Tongue (tissue), 2 donors: ENCODE data around the gene RAB8A. TPM values are rescaled to one million over a fixed set of nuclear protein-coding genes. Genes with fewer than 3 reads are reported as not detected.
"Not testable (repeated sequence)": the region's sequence is repeated elsewhere in the genome, so short reads cannot be mapped to it uniquely, and the experiment has no call there.

Experiments used
- DNase-seq: peaks from one replicate; pipeline ENCODE4 v3.0.0-alpha.2; 2015
- total RNA-seq: library from RNA; depleted of rRNA; stranded (reverse); fragments of >200 nt; gene quantifications from one replicate; pipeline ENCODE4 v1.2.3, GENCODE V29; 2014

RAB8A gene
- total RNA-seq, 1 donor from 2014 or later, result 36.4 TPM

GRCh38 chr19:16078759-16079707 is 32.7 kb upstream of the RAB8A start:
- DNase-seq, result peak; percentile 96

DNA sequence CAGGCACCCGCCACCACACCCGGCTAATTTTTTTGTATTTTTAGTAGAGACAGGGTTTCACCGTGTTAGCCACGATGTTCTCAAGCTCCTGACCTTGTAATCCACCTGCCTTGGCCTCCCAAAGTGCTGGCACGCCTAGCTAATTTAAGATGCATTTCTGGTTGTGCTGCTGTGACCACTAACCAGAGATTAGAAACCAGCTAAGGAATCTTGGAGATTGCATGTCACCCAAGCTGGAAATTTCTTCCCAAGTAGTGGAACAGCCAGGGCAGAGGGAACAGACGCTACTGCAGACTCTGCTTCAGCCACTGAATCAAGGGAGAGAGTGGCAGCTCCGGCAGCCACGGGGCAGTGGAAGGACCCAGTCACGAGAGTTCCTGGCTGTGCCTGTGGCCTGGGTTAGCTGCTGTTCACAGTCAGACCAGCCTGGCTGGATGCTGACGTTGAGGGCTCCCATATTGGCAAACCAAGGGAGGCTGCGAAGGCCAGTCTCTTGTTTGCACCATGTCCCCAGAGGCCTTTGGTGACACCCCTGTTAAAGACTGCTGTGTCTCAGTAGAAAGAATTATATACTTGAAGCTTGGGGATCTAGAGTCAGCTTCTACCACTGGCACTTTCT is 27.5 kb upstream of the RAB8A start:
- DNase-seq, result no peak

DNA sequence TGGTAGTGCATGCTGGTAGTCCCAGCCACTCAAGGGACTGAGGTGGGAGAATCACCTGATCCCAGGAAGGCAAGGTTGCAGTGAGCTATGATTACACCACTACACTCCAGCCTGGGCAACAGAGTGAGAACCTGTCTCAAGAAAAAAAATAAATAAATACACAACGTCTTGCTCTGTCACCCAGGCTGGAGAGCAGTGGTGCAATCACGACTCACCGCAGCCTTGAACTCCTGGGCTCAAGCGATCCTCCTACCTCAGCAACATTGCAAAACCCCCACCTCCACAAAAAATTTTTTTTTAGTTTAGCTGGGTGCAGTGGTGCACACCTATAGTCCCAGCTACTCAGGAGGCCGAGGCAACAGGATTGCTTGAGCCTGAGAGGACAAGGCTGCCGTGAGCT is 26.6 kb upstream of the RAB8A start:
- DNase-seq, result no peak

DNA sequence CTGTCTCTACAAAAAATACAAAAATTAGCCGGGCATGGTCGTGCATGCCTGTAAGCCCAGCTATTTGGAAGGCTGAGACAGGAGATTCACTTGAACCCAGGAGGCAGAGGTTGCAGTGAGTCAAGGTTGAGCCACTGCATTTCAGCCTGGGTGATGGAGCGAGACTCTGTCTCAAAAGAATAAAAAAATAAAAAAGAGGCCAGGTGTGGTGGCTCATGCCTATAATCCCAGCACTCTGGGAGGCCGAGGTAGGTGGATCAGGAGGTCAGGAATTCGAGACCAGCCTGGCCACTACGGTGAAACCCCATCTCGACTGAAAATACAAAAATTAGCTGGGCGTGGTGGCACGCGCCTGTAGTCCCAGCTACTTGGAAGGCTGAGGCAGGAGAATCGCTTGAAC is 24.3 kb upstream of the RAB8A start:
- DNase-seq, result not testable (repeated sequence)

GRCh38 chr19:16087940-16088339 is 23.7 kb upstream of the RAB8A start:
- DNase-seq, result no peak

DNA sequence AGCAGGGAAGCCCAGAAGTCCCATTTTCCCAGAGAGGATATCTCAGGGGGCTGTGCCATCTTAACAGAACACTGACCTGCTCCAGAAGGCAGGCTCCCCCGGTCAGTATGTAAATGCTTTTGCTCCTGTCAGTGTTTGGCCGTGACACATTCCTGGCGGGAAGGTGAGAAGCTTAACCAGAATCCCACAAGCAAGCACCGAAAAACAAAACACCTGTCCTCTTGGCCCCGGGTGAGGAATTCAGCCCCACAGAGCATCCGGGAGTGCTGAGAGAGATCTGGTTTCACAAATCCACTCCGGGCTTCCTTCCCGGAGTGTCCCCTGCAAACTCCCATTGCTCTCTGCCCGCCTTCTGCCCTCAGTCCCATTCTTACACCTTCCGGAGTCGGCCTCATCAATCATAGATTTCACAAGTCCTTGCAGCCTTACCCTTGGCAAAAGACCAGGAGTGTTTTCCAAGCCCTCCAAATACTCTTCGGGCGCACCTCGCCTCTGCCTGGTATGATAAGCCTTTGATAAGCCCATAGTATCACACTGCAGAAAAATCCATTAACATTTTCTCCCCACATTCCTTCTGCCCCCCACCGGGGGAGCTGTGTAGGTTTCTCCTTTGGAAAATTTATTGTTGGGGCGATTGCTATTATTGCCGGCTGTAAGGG is 23.2 kb upstream of the RAB8A start:
- peak; percentile 44 for DNase-seq

DNA sequence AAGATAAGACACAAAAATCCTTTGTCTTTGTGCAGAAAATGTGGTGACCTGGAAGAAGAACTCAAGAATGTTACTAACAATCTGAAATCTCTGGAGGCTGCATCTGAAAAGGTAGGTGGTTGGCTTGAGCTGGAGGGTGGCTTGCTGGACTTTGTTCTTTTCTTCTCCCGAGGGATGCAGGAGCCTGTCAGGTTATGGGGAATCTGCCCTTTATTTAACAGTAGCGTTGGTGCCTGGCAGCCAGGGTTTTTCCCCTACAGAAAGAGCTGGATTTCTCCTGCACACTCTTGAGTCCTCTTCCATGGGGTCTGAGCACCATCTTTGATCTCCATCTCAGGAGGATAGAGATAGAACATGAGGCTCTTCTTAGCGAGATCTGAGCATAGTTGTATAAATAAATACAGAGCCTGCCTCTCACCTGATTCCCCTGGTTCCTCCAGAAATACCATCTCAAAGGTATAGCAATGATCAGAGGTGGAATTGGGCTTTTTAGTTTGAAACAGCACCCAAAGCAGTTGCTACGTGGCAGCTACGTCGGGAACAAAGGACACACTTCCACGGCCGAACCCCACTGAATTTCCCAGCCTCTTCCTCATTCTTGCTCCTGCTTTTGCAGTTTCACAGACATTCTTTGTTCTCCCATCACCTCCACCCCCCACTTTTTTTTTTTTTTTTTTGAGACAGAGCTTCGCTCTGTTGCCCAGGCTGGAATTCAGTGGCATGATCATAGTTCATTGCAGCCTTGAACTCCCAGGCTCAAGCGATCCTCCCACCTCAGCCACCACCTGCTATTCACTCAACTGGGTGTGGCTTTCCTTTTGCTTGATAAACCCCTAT is 22.5 kb upstream of the RAB8A start:
- no peak for DNase-seq

- no peak for DNase-seq
These were observed 19.9 kb upstream of the RAB8A start for GRCh38 chr19:16091546-16092475.

- no peak for DNase-seq
These were observed 17.2 kb upstream of the RAB8A start for GRCh38 chr19:16094360-16095070.

GRCh38 chr19:16095071-16095571 is 16.6 kb upstream of the RAB8A start:
- no peak for DNase-seq

GRCh38 chr19:16096280-16096855 is 15.3 kb upstream of the RAB8A start:
- DNase-seq, result no peak

DNA sequence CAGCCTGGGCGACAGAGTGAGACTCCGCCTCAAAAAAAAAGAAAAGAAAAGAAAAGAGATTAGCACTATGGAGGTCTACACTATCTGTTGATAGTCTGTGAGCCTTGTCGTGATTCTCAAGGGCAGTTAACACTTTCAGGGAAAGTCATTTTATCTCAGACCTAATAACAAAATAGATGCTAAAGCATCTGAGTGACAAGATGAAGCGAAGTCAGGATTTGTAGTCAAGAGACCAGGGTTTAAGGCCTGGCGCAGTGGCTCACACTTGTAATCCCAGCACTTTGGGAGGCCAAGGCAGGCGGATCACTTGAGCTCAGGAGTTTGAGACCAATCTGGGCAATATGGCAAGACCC is 13.3 kb upstream of the RAB8A start:
- DNase-seq, result no peak

DNA sequence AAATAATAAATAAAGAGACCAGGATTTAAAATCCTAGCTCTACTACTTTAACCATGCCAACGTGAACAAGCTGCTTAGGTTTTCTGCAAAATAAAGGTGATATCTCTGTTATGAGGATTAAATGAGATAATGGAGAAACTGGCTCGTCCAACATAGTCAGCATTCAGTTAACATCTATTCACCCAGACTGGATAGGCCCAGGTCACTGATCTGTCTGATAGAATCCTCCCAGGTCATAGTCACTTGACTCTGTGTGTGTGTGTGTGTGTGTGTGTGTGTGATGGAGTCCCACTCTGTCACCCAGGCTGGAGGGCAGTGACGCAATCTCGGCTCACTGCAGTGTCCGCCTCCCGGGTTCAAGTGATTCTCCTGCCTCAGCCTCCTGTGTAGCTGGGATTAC is 12.9 kb upstream of the RAB8A start:
- DNase-seq, result no peak

DNA sequence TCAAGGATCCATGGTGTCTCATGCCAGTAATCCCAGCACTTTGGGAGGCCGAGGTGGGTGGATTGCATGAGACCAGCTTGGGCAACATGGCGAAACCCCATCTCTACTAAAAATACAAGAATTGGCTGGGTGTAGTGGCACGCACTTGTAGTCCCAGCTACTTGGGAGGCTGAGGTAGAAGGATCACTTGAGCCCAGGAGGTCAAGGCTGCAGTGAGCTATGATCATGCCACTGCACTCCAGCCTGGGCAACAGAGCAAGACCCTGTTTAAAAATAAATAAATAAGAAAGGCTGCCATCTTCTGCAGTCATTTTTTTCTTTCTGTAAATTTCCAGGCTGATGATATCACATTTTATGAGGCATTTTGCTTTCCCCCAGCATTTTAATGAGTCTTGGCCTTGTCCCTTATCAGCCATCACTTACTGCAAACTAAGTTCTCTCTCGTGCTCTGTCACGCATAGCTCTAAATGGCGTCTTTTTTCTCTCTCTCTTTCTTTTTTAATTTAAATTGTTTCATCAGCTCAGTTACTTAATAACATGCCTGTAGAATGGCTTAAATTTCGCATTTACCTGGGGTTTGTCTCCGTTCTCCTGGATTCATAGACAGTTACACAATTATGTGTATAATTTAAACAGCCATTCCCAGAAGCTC is 12.2 kb upstream of the RAB8A start:
- not testable (repeated sequence) for DNase-seq

GRCh38 chr19:16100524-16100923 is 11.2 kb upstream of the RAB8A start:
- no peak for DNase-seq

DNA sequence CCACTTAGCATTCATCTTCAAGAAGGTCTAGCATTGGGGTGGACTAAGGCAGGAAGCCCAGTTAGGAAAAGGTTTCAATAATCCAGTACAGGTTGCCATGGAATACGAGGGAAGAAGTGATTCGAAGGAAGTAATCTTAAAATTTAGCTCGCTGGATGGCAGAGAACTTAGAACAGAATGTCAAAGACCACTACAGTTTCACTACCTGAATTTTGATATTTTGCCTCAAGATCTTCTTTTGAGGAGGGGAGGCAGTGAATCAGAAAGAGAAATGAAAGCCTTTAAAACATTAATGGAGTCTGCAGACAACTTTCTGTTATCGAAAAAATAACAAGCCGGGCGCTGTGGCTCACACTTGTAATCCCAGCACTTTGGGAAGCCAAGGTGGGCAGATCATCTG is 7.0 kb upstream of the RAB8A start:
- no peak for DNase-seq

DNA sequence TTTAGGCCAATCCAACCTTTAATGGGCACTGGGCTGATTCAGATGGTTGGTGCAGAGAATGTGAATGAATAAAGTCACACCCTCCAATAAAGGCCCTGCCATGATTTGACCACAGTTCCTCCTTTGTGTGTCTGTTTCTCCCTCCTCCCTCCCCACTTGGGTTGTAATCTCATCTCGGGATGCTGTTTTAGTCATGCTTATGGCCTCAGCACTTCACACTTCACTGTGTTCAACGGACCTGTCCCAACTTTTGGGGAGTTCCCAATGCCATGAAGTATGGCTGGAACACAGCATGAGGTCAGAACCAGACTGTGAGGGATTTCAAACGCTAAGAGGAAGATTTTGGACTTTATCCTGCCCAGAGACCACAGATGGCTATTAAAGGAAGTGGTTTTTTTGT is 5.6 kb upstream of the RAB8A start:
- DNase-seq, result no peak

DNA sequence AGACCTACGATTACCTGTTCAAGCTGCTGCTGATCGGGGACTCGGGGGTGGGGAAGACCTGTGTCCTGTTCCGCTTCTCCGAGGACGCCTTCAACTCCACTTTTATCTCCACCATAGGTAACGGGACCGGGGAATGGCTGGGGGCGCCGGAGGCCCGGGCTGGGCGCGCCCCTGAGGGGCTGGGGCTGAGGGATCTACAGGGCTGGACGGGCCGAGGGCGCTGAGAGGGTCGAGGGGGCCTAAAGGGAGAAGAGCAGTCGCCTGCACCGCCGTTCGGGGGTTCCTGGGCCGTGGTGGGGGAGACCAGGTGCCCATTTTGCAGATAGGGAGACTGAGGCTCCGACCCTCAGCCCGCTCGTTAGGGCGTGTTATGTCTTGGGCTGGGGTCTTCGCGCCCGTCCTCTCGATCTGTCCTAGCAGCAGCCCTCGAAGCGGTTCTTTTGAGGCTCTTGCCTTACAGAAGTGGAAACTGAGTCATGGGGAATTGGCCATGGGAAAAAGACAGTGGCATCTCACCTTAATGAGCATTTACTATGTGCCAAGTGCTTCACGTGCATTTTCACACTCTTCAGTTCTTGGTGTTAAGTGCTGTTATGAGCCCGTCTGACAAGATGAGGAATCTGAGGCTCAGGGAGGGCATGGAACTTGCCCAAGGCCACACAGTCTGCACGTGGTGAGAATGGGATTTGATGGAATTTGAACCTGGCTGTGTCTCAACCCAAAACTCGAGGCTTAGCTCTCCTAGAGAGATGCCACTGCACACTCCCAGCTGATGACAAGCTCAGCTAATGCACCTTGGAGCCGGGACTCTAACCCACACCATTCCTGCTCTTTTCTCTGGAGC is 442 bp downstream of the RAB8A start:
- DNase-seq, result no peak
